Astrocyte of the cerebellum (primary cell): Measurements from ENCODE around the gene BMP8A.
"Not testable (repeated sequence)": the region's sequence is repeated elsewhere in the genome, so short reads cannot be mapped to it uniquely, and the experiment has no call there.

ENCODE experiments used
- DNase-seq: peaks from one replicate; pipeline ENCODE4 v3.0.0-alpha.2; 2011; ENCODE audit warnings: low read depth
- H3K4me3 ChIP-seq: 2 replicates; pipeline ENCODE4 v1.5.1; 2011; ENCODE audit warnings: mild to moderate bottlenecking, low read depth, low read length, moderate library complexity
- in situ Hi-C: cut with HindIII; loops from 2 replicates; pipeline ENCODE4 v1.10.0; 2017; ENCODE audit warnings: low sequenced_read_pairs
- TF ChIP-seq, protein P1 (sequence below): IDR thresholded peaks from 2 replicates; pipeline ENCODE4 v1.5.1; 2012; ENCODE audit warnings: low read length, low read depth, moderate library complexity, mild to moderate bottlenecking; ENCODE audit errors: missing control alignments

The BMP8A gene

DNA sequence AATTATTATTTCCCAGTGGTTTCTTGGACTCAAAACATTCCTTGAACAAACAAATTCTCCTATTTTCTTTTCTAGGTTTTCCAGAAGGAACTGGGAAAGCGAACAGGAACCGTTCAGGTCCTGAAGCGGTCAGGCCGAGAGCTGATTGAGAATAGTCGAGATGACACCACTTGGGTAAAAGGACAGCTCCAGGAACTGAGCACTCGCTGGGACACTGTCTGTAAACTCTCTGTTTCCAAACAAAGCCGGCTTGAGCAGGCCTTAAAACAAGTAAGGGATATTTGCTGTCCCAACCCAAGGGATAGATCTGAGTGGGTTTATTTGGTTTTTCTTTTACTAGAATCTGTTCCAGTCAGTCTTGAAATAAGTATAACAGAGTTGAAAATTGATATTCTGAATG lies 39.4 kb upstream of the BMP8A start:
- in situ Hi-C loops, result no loop called here
- TF ChIP-seq, protein P1, sequence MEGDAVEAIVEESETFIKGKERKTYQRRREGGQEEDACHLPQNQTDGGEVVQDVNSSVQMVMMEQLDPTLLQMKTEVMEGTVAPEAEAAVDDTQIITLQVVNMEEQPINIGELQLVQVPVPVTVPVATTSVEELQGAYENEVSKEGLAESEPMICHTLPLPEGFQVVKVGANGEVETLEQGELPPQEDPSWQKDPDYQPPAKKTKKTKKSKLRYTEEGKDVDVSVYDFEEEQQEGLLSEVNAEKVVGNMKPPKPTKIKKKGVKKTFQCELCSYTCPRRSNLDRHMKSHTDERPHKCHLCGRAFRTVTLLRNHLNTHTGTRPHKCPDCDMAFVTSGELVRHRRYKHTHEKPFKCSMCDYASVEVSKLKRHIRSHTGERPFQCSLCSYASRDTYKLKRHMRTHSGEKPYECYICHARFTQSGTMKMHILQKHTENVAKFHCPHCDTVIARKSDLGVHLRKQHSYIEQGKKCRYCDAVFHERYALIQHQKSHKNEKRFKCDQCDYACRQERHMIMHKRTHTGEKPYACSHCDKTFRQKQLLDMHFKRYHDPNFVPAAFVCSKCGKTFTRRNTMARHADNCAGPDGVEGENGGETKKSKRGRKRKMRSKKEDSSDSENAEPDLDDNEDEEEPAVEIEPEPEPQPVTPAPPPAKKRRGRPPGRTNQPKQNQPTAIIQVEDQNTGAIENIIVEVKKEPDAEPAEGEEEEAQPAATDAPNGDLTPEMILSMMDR, result no peak
- no peak for DNase-seq
- no peak overlapping the region for H3K4me3 ChIP-seq

DNA sequence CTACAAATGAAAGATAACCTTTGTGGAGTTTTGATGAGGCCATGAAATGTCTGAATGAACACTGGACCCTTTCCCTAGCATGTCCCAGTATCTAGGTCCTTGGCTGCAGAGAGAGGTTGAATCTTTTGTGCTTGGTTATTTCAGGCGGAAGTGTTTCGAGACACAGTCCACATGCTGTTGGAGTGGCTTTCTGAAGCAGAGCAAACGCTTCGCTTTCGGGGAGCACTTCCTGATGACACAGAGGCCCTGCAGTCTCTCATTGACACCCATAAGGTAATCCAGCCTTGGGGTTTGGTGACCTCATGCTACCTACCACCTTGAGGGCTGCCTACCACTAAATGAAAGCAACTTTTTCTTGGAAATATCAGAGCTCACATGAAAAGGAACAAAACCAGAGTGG lies 38.9 kb upstream of the BMP8A start:
- in situ Hi-C loops, result no loop called here
- H3K4me3 ChIP-seq, result no peak overlapping the region
- TF ChIP-seq, protein P1, result no peak
- no peak for DNase-seq

- TF ChIP-seq, protein P1, result no peak
- no peak overlapping the region for H3K4me3 ChIP-seq
- DNase-seq, result peak; percentile 16
- in situ Hi-C loops, result no loop called here
These were observed 37.8 kb upstream of the BMP8A start for GRCh38 chr1:39453603-39454002.

DNA sequence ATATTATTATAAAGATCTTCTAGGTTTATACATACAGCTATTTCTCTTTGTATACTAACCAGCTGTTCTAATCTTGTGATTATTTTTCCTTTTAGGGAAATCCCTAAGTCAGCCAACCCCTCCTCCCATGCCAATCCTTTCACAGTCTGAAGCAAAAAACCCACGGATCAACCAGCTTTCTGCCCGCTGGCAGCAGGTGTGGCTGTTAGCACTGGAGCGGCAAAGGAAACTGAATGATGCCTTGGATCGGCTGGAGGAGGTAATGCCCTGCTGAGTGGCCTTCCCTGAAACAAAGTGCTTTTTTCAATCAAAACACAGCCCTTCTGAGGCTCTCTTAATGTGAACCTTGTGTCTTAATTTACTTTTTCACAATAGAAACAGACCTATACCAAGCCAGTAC lies 32.4 kb upstream of the BMP8A start:
- H3K4me3 ChIP-seq, result no peak overlapping the region
- in situ Hi-C loops, result loop anchor here (5.0 kb wide), 1 partner anchor 107 kb away; no protein-coding TSS in a partner anchor
- TF ChIP-seq, protein P1, result no peak
- DNase-seq, result no peak

DNA sequence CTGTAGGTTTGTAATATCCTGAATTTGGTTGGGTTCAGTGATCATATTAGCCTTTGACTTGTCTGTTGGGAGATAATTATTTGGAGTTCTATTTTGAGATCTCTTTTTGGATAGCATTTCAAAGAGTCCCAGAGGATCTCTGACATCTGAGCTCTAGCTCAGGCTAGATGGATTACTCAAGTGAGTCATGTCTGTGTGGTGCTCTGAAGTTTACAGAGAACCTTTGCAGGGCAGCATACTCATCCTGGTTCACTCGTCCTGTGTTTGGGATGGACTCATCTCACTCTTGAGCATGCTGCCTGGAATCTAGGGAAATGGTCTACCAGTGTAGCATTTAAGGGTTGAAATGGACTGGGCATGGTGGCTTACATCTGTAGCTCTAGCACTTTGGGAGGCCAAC lies 29.4 kb upstream of the BMP8A start:
- no peak overlapping the region for H3K4me3 ChIP-seq
- in situ Hi-C loops, result no loop called here
- TF ChIP-seq, protein P1, result no peak
- no peak for DNase-seq

DNA sequence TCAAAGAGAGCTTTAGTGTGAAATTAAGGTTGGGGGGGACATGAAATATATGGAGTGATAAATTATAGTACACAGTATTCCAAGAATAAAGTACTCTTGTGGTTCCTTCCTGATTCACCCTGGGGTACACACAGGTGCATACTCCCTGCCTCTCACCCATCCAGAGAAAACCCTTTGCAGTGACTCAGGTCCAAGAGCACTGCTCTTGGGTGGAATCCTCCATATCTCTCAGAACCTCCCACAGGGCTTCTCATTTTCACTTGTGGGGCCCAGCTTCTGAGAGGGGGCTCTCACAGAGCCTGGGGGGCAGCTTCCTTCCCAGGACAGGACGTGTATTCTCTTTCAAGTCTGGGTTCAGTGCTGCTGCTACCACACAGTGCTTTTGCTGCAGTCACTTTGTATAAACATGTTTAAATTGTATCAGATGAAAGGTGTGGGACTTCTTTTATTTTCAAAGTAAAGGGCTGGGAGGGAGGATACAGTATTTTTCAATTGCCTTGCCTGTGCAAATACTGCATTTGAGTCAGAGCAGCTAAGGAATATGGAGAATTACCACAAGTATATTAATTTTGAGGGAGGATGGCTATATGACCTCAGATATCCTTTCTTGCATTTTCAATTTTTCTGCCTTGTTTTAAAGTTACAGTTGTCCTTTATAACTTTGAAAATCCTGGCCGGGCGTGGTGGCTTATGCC lies 24.9 kb upstream of the BMP8A start:
- no peak overlapping the region for H3K4me3 ChIP-seq
- TF ChIP-seq, protein P1, result no peak
- in situ Hi-C loops, result no loop called here
- no peak for DNase-seq

GRCh38 chr1:39467108-39467720 lies 24.2 kb upstream of the BMP8A start:
- in situ Hi-C loops, DNase-seq, H3K4me3 ChIP-seq: not testable (repeated sequence)
